Body of pancreas (tissue), 4 donors: ENCODE results near the gene RTBDN. TPM values are rescaled to one million over a fixed set of nuclear protein-coding genes. Genes with fewer than 3 reads are reported as not detected.

ENCODE experiments used
- ATAC-seq: fragments of 150-250 bp; one replicate; pipeline ENCODE4 v1.9.1; 2016
- DNase-seq, 4 donors: peaks; one replicate each; pipeline ENCODE4 v3.0.0-alpha.2; 2019
- H3K27ac ChIP-seq, 4 donors: fragments of 200-600 bp; sonication (generic); 1 replicate in 3 of 4; 2 replicates in 1 of 4; pipeline versions ENCODE4 v1.5.1 to v1.6.1; 2016 to 2019; ENCODE audit warnings: mild to moderate bottlenecking in 1 of 4, mixed read lengths in 1 of 4, moderate library complexity in 1 of 4
- H3K27me3 ChIP-seq, 2 donors: fragments of 200-600 bp; sonication (generic); one replicate each; pipeline ENCODE4 v1.6.0; 2016; ENCODE audit warnings: mild to moderate bottlenecking in 1 of 2
- H3K36me3 ChIP-seq, 2 donors: fragments of 200-600 bp; sonication (generic); replicated peaks in 1 of 2; 2 replicates each; pipeline ENCODE4 v1.5.1; 2016; ENCODE audit warnings: low read depth in 2 of 2; ENCODE audit not compliant: insufficient read depth in 1 of 2
- H3K4me1 ChIP-seq: fragments of 200-600 bp; sonication (generic); one replicate; pipeline ENCODE4 v1.6.0; 2016
- H3K4me3 ChIP-seq, 2 donors: fragments of 200-600 bp; sonication (generic); 1 replicate in 1 of 2; 2 replicates in 1 of 2; pipeline ENCODE4 v1.5.1; 2016 to 2019
- H3K9me3 ChIP-seq, 3 donors: fragments of 200-600 bp; sonication (generic); 1 replicate in 2 of 3; 2 replicates in 1 of 3; pipeline ENCODE4 v1.5.1; 2016
- CTCF ChIP-seq, 7 experiments: fragments of 450-650 bp in 4 of 7; fragments of 200-600 bp in 3 of 7; sonication (generic) in 3 of 7; IDR thresholded peaks; one replicate each; pipeline ENCODE4 v1.5.1; 2016 to 2019; ENCODE audit warnings: antibody characterized with exemption in 7 of 7
- POLR2A ChIP-seq, 3 donors: fragments of 450-650 bp; IDR thresholded peaks; one replicate each; pipeline ENCODE4 v1.6.1; 2016; ENCODE audit warnings: antibody characterized with exemption in 3 of 3, mild to moderate bottlenecking in 2 of 3
- WGBS, 2 donors: methylation state at CpG; one replicate each; pipeline ENCODE4 v1.1.5; 2017; 5-methylcytosine and 5-hydroxymethylcytosine counted together
- intact Hi-C: fragments of 100-400 bp; cut with DNase I; formaldehyde crosslinking; loops from one replicate; pipeline ENCODE4 v1.15.1; 2023
- total RNA-seq, 2 donors: library from RNA; depleted of rRNA; stranded (reverse); fragments of >200 nt; gene quantifications; one replicate each; pipeline ENCODE4 v1.1.0, GENCODE V29; 2016

Gene RTBDN
- total RNA-seq, 2 donors from 2014 or later = 0.52 TPM; not detected in 1

GRCh38 chr19:12784394-12784870, 49.9 kb downstream of the RTBDN start:
- no peak for ATAC-seq
- intact Hi-C loops = no loop called here

GRCh38 chr19:12783849-12784393, 50.5 kb downstream of the RTBDN start:
- Histone ChIP-seq H3K4me3 (no peak overlapping the region), H3K27ac (peak overlapping the region; percentile 78 to 100 (median 96))
- ATAC-seq = no peak

More at GRCh38 chr19:12784394-12784870, 49.9 kb downstream of the RTBDN start:
- Histone ChIP-seq H3K4me1 (peaks cover 78% of the 10 kb centered on the region), H3K9me3 (no peaks in the 10 kb centered on the region), H3K27me3 (no peaks in the 10 kb centered on the region), H3K27ac (peak overlapping the region; percentile 78 to 100 (median 96)), H3K4me3 (no peak overlapping the region), H3K36me3 (no peaks in the 10 kb centered on the region)
- WGBS, 2 donors = 59 to 64% methylated on average over 10 of the region's 10 CpGs
- no peak for DNase-seq
- no peak for TF ChIP-seq POLR2A (IDR thresholded peaks at IDR 0.05)
- no peak for TF ChIP-seq CTCF (IDR thresholded peaks at IDR 0.05)

GRCh38 chr19:12783291-12783848, 51.0 kb downstream of the RTBDN start:
- WGBS, 2 donors = 18 to 24% methylated on average over 10 to 15 of the region's 16 CpGs
- intact Hi-C loops = no loop called here
- DNase-seq = no peak
- TF ChIP-seq POLR2A (IDR thresholded peaks at IDR 0.05) = no peak
- peak in 1 of 7 experiments; percentile 4 for TF ChIP-seq CTCF (IDR thresholded peaks at IDR 0.05)
- Histone ChIP-seq H3K9me3 (no peaks in the 10 kb centered on the region), H3K27me3 (no peaks in the 10 kb centered on the region), H3K4me1 (peaks cover 78% of the 10 kb centered on the region), H3K4me3 (no peak overlapping the region), H3K27ac (peak overlapping the region; percentile 78 to 100 (median 96)), H3K36me3 (no peaks in the 10 kb centered on the region)
- no peak for ATAC-seq

More at GRCh38 chr19:12783849-12784393, 50.5 kb downstream of the RTBDN start:
- no peaks in the 10 kb centered on the region for H3K36me3 ChIP-seq
- intact Hi-C loops = no loop called here
- WGBS, 2 donors = 28 to 33% methylated on average over 11 to 18 of the region's 19 CpGs
- no peaks in the 10 kb centered on the region for H3K9me3 ChIP-seq
- peaks cover 78% of the 10 kb centered on the region for H3K4me1 ChIP-seq
- peak in 3 of 4 donors; percentile 44 to 59 (median 55) for DNase-seq
- H3K27me3 ChIP-seq = no peaks in the 10 kb centered on the region
- TF ChIP-seq POLR2A (IDR thresholded peaks at IDR 0.05) (no peak), CTCF (IDR thresholded peaks at IDR 0.05) (no peak)

GRCh38 chr19:12782424-12783290, 51.7 kb downstream of the RTBDN start:
- peak; percentile 48 to 78 (median 58) for TF ChIP-seq POLR2A (IDR thresholded peaks at IDR 0.05)
- TF ChIP-seq CTCF (IDR thresholded peaks at IDR 0.05) = peak in 3 of 7 experiments; percentile 1 to 19 (median 11)
- intact Hi-C loops = no loop called here
- Histone ChIP-seq H3K9me3 (no peaks in the 10 kb centered on the region), H3K36me3 (no peaks in the 10 kb centered on the region), H3K27me3 (no peaks in the 10 kb centered on the region), H3K27ac (peak overlapping the region; percentile 78 to 100 (median 96)), H3K4me3 (no peak overlapping the region), H3K4me1 (peaks cover 72% of the 10 kb centered on the region)
- peak; percentile 76 to 85 (median 80) for DNase-seq
- ATAC-seq = peak; percentile 36
- WGBS, 2 donors = 1 to 20% methylated on average over 6 to 76 of the region's 88 CpGs
